Gastroesophageal sphincter (tissue), 4 donors: ENCODE data around the gene NCK2. TPM values are rescaled to one million over a fixed set of nuclear protein-coding genes. Genes with fewer than 3 reads are reported as not detected.

Experiments used
- ATAC-seq: fragments of 150-250 bp; one replicate; pipeline ENCODE4 v1.9.1; 2016; ENCODE audit warnings: mild to moderate bottlenecking, moderate library complexity
- H3K27ac ChIP-seq, 4 donors: fragments of 200-600 bp; sonication (generic) in 3 of 4; 1 replicate in 3 of 4; 2 replicates in 1 of 4; pipeline ENCODE4 v1.5.1; 2016 to 2019
- H3K27me3 ChIP-seq: fragments of 200-600 bp; sonication (generic); one replicate; pipeline ENCODE4 v1.5.1; 2019
- H3K36me3 ChIP-seq, 2 donors: fragments of 200-600 bp; sonication (generic); one replicate each; pipeline ENCODE4 v1.5.1; 2019; ENCODE audit warnings: control low read depth in 1 of 2
- H3K4me1 ChIP-seq, 3 donors: fragments of 200-600 bp; sonication (generic); 1 replicate in 2 of 3; 2 replicates in 1 of 3; pipeline ENCODE4 v1.5.1; 2016 to 2019; ENCODE audit warnings: control low read depth in 2 of 3
- H3K4me3 ChIP-seq, 2 donors: fragments of 200-600 bp; sonication (generic); one replicate each; pipeline ENCODE4 v1.5.1; 2019; ENCODE audit warnings: mild to moderate bottlenecking in 1 of 2, moderate library complexity in 1 of 2
- H3K9me3 ChIP-seq, 3 donors: fragments of 200-600 bp; sonication (generic); one replicate each; pipeline ENCODE4 v1.5.1; 2017 to 2019; ENCODE audit warnings: control low read depth in 2 of 3
- CTCF ChIP-seq, 4 experiments: fragments of 200-600 bp in 2 of 4; fragments of 450-650 bp in 2 of 4; sonication (generic) in 1 of 4; IDR thresholded peaks; one replicate each; pipeline ENCODE4 v1.5.1; 2017 to 2019; ENCODE audit warnings: antibody characterized with exemption in 4 of 4, mild to moderate bottlenecking in 2 of 4, moderate library complexity in 2 of 4
- EP300 ChIP-seq: sonication (generic); formaldehyde crosslinking; IDR thresholded peaks from one replicate; pipeline ENCODE4 v1.6.1; 2017; ENCODE audit warnings: antibody characterized with exemption, mild to moderate bottlenecking
- POLR2A ChIP-seq, 2 donors: fragments of 450-650 bp; IDR thresholded peaks; one replicate each; pipeline ENCODE4 v1.6.1; 2017; ENCODE audit warnings: antibody characterized with exemption in 2 of 2, mild to moderate bottlenecking in 2 of 2, moderate library complexity in 1 of 2
- POLR2AphosphoS5 ChIP-seq: sonication (generic); formaldehyde crosslinking; IDR thresholded peaks from one replicate; pipeline ENCODE4 v1.6.1; 2017; ENCODE audit warnings: antibody characterized with exemption
- WGBS, 2 donors: methylation state at CpG; one replicate each; pipeline ENCODE4 v1.1.5; 2018; ENCODE audit warnings: low coverage in 1 of 2; 5-methylcytosine and 5-hydroxymethylcytosine counted together
- total RNA-seq, 4 donors: library from RNA; depleted of rRNA; stranded (reverse); fragments of >200 nt; gene quantifications; one replicate each; pipeline ENCODE4 v1.1.0, GENCODE V29; 2016

Gene NCK2
- total RNA-seq, 4 donors from 2014 or later: 63.0 to 131 (median 89.5) TPM

GRCh38 chr2:105796131-105796638 is 51.5 kb downstream of the NCK2 start:
- WGBS, 2 donors: 31 to 57% methylated on average over 4 to 6 of the region's 6 CpGs
- Histone ChIP-seq H3K36me3 (no peaks in the 10 kb centered on the region), H3K4me3 (no peak overlapping the region), H3K4me1 (peaks cover 10 to 83% (median 35%) of the 10 kb centered on the region in 3 donors), H3K27ac (peak overlapping the region in 2 of 4 donors; percentile 53 to 56), H3K27me3 (no peaks in the 10 kb centered on the region), H3K9me3 (no peaks in the 10 kb centered on the region)
- ATAC-seq: no peak
- TF ChIP-seq POLR2AphosphoS5: no peak
- TF ChIP-seq CTCF (IDR thresholded peaks at IDR 0.05): no peak
- no peak for TF ChIP-seq POLR2A (IDR thresholded peaks at IDR 0.05)
- TF ChIP-seq EP300: no peak

GRCh38 chr2:105796791-105797190 is 52.1 kb downstream of the NCK2 start:
- peaks cover 10 to 86% (median 35%) of the 10 kb centered on the region in 3 donors for H3K4me1 ChIP-seq
- no peak overlapping the region for H3K4me3 ChIP-seq
- H3K9me3 ChIP-seq: no peaks in the 10 kb centered on the region
- H3K27me3 ChIP-seq: no peaks in the 10 kb centered on the region
- no peak for ATAC-seq
- no peak for TF ChIP-seq EP300
- TF ChIP-seq POLR2A (IDR thresholded peaks at IDR 0.05): no peak
- TF ChIP-seq POLR2AphosphoS5: no peak
- TF ChIP-seq CTCF (IDR thresholded peaks at IDR 0.05): no peak
- H3K27ac ChIP-seq: peak overlapping the region in 2 of 4 donors; percentile 53 to 56
- no peaks in the 10 kb centered on the region for H3K36me3 ChIP-seq

GRCh38 chr2:105797298-105797819 is 52.6 kb downstream of the NCK2 start:
- Histone ChIP-seq H3K4me1 (peaks cover 10 to 86% (median 35%) of the 10 kb centered on the region in 3 donors), H3K9me3 (no peaks in the 10 kb centered on the region), H3K27me3 (no peaks in the 10 kb centered on the region), H3K27ac (peak overlapping the region in 2 of 4 donors; percentile 53 to 56), H3K4me3 (no peak overlapping the region), H3K36me3 (no peaks in the 10 kb centered on the region)
- ATAC-seq: peak; percentile 75
- 68 to 70% methylated on average over 2 to 3 of the region's 7 CpGs for WGBS, 2 donors
- no peak for TF ChIP-seq CTCF (IDR thresholded peaks at IDR 0.05)
- no peak for TF ChIP-seq POLR2A (IDR thresholded peaks at IDR 0.05)
- TF ChIP-seq POLR2AphosphoS5: no peak
- TF ChIP-seq EP300: no peak

- WGBS, 2 donors: 44 to 63% methylated on average over 2 of the region's 2 CpGs
- no peak overlapping the region for H3K4me3 ChIP-seq
- H3K36me3 ChIP-seq: no peaks in the 10 kb centered on the region
- TF ChIP-seq POLR2AphosphoS5 (no peak), EP300 (no peak), CTCF (IDR thresholded peaks at IDR 0.05) (no peak), POLR2A (IDR thresholded peaks at IDR 0.05) (no peak)
- no peaks in the 10 kb centered on the region for H3K27me3 ChIP-seq
- H3K4me1 ChIP-seq: peaks cover 10 to 90% (median 35%) of the 10 kb centered on the region in 3 donors
- ATAC-seq: no peak
- H3K27ac ChIP-seq: peak overlapping the region in 1 of 4 donors; percentile 53
- no peaks in the 10 kb centered on the region for H3K9me3 ChIP-seq
Observed at GRCh38 chr2:105798595-105798994, 53.9 kb downstream of the NCK2 start.

GRCh38 chr2:105800036-105800713 is 55.5 kb downstream of the NCK2 start:
- WGBS, 2 donors: 65 to 97% methylated on average over 3 to 4 of the region's 9 CpGs
- Histone ChIP-seq H3K9me3 (no peaks in the 10 kb centered on the region), H3K36me3 (no peaks in the 10 kb centered on the region), H3K4me1 (peaks cover 10 to 99% (median 31%) of the 10 kb centered on the region in 3 donors), H3K27ac (no peak overlapping the region), H3K27me3 (no peaks in the 10 kb centered on the region), H3K4me3 (no peak overlapping the region)
- no peak for ATAC-seq
- TF ChIP-seq CTCF (IDR thresholded peaks at IDR 0.05) (no peak), POLR2A (IDR thresholded peaks at IDR 0.05) (no peak), POLR2AphosphoS5 (no peak), EP300 (no peak)
